Testis (tissue), 3 donors: ENCODE results near the gene MZT2A. TPM values are rescaled to one million over a fixed set of nuclear protein-coding genes. Genes with fewer than 3 reads are reported as not detected.
A peak's percentile ranks its signal among the peaks of the same experiment; 100 is the strongest.
"Not testable (repeated sequence)": the region's sequence is repeated elsewhere in the genome, so short reads cannot be mapped to it uniquely, and the experiment has no call there.

ENCODE experiments used
- DNase-seq: peaks from one replicate; pipeline ENCODE4 v3.0.0-alpha.2; 2019
- H3K27ac ChIP-seq, 2 donors: fragments of 200-600 bp; sonication (generic); one replicate each; pipeline ENCODE4 v1.5.1; 2019
- H3K27me3 ChIP-seq: fragments of 200-600 bp; sonication (generic); one replicate; pipeline ENCODE4 v1.5.1; 2019
- H3K36me3 ChIP-seq: fragments of 200-600 bp; sonication (generic); one replicate; pipeline ENCODE4 v1.5.1; 2017; ENCODE audit warnings: low read depth; ENCODE audit errors: missing control alignments
- H3K4me1 ChIP-seq: fragments of 200-600 bp; sonication (generic); one replicate; pipeline ENCODE4 v1.5.1; 2019
- H3K4me3 ChIP-seq, 2 donors: fragments of 200-600 bp; sonication (generic); one replicate each; pipeline ENCODE4 v1.5.1; 2017 to 2019
- H3K9me3 ChIP-seq: fragments of 200-600 bp; sonication (generic); one replicate; pipeline ENCODE4 v1.5.1; 2017
- POLR2A ChIP-seq: fragments of 450-650 bp; IDR thresholded peaks from one replicate; pipeline ENCODE4 v1.6.1; 2017; ENCODE audit warnings: antibody characterized with exemption, mild to moderate bottlenecking, moderate library complexity
- WGBS, 2 donors: methylation state at CpG; one replicate each; pipeline ENCODE4 v1.1.5; 2018; 5-methylcytosine and 5-hydroxymethylcytosine counted together
- intact Hi-C: fragments of 100-400 bp; cut with DNase I; formaldehyde crosslinking; loops from one replicate; pipeline ENCODE4 v1.15.1; 2023; ENCODE audit warnings: low total_unique reads
- polyA plus RNA-seq: library from polyadenylated mRNA; stranded (reverse); fragments of 350-450 nt; fragmentation: Illumina TruSeq; extraction: RNeasy Lipid Tissue Mini Kit (QIAGEN cat#74804); gene quantifications from one replicate; pipeline ENCODE4 v1.2.3, GENCODE V29; 2014; ENCODE audit warnings: low read depth, low replicate concordance; ENCODE audit not compliant: insufficient read depth
- total RNA-seq, 2 donors: library from RNA; depleted of rRNA; stranded (reverse); fragments of >200 nt; gene quantifications; one replicate each; pipeline ENCODE4 v1.2.3, GENCODE V29; 2016
- TF ChIP-seq, protein P1 (sequence below), 3 experiments: fragments of 450-650 bp in 2 of 3; fragments of 200-600 bp in 1 of 3; sonication (generic) in 1 of 3; IDR thresholded peaks; one replicate each; pipeline ENCODE4 v1.5.1; 2016 to 2019; ENCODE audit warnings: antibody characterized with exemption in 3 of 3, mild to moderate bottlenecking in 2 of 3, moderate library complexity in 1 of 3

MZT2A gene
- total and polyA plus RNA-seq, 3 donors from 2014 or later: 67.3 to 113 (median 86.8) TPM

DNA sequence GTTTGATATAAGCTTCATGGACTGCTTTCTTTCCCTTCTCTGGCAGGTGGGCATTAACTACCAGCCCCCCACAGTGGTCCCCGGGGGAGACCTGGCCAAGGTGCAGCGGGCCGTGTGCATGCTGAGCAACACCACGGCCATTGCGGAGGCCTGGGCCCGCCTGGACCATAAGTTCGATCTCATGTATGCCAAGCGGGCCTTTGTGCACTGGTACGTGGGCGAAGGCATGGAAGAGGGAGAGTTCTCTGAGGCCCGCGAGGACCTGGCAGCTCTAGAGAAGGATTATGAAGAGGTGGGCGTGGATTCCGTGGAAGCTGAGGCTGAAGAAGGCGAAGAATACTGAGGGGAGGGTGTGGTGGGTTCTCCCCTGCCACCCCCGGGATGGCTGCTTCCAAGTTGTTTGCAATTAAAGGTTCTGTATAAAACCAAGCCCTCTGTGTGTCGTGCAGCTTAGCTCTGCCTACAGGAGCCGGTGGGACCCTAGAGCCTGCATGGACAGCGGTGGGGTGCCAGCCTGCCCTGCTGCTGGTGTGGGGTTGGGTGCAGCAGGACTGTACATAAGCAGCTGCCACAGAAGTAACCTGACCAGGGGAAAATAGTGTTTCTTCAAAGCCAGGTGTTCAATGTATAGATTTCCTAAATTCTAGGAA, 9.6 kb downstream of the MZT2A start:
- H3K4me3 ChIP-seq, H3K27ac ChIP-seq, H3K9me3 ChIP-seq, intact Hi-C loops, DNase-seq, H3K4me1 ChIP-seq, H3K36me3 ChIP-seq, H3K27me3 ChIP-seq: not testable (repeated sequence)
- WGBS, 2 donors: 97 to 99% methylated on average over 19 of the region's 19 CpGs

DNA sequence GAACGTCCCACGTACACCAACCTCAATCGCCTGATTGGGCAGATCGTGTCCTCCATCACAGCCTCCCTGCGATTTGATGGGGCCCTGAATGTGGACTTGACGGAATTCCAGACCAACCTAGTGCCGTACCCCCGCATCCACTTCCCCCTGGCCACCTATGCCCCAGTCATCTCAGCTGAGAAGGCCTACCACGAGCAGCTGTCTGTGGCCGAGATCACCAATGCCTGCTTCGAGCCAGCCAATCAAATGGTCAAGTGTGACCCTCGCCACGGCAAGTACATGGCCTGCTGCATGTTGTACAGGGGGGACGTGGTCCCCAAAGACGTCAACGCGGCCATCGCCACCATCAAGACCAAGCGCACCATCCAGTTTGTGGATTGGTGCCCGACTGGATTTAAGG, 11.8 kb downstream of the MZT2A start:
- H3K9me3 ChIP-seq, DNase-seq, intact Hi-C loops, H3K4me1 ChIP-seq, H3K27me3 ChIP-seq, H3K27ac ChIP-seq, H3K4me3 ChIP-seq, H3K36me3 ChIP-seq: not testable (repeated sequence)
- 93 to 99% methylated on average over 3 to 20 of the region's 20 CpGs for WGBS, 2 donors

DNA sequence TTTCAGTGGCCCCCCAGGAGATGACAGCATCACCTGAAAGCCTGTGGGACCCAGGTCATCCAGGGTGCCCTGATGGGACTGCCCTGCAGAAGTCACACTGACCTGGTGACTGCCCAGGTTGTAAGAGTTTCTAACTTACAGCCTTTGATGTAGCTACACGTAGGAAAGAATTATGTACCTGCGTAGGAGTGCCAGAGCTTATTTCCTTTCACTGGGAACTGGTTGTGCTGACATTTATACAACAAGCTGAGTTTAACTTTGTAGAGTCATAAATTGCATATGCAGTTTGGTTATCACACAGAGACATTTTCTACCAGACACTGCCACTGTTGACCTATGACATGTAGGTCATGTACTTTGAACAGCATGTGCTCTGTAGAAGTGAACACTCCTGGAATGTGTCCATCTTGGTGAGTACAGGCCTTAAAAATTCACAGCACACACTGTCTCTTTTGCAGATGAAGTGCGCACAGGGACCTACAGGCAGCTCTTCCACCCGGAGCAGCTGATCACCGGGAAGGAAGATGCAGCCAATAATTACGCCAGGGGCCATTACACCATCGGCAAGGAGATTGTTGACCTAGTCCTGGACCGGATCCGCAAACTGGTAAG, 13.2 kb downstream of the MZT2A start:
- H3K4me1 ChIP-seq, intact Hi-C loops, H3K4me3 ChIP-seq, H3K27me3 ChIP-seq, H3K9me3 ChIP-seq, H3K36me3 ChIP-seq: not testable (repeated sequence)
- peak overlapping the region in 1 of 2 donors; percentile 53 for H3K27ac ChIP-seq
- peak; percentile 49 for DNase-seq
- 29 to 48% methylated on average over 7 to 9 of the region's 9 CpGs for WGBS, 2 donors

DNA sequence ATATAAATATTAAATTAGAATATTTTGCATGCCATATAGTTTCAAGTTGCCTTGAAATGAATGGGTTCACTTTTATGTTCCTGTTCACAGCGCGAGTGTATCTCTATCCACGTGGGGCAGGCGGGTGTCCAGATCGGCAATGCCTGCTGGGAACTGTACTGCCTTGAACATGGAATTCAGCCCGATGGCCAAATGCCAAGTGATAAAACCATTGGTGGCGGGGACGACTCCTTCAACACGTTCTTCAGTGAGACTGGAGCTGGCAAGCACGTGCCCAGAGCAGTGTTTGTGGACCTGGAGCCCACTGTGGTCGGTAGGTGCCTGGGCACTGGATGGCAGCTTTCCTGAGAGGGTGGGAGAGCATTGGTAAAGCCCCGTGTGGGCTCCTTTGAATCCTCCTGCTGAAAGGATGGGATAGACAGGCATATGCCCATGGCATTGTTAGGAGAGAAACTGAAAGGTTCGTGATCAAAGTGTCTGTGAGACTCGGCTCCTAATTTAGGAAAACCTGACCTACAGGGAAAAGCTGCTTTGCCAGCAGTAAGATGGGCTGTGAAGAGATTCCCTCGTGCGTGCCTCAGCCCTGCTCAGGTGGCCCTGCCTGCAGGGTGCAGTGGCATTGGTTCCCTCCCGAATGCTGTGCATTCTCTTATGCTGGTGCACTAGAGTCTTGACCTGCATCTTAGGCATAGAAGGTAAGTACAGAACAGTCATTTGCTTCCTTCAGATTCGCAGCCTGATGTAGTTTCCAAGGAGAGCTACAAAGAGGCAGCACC, 13.9 kb downstream of the MZT2A start:
- H3K9me3 ChIP-seq, H3K27me3 ChIP-seq, H3K4me1 ChIP-seq, H3K4me3 ChIP-seq, intact Hi-C loops, H3K27ac ChIP-seq, H3K36me3 ChIP-seq: not testable (repeated sequence)
- peak; percentile 85 for DNase-seq
- 42 to 47% methylated on average over 10 to 12 of the region's 18 CpGs for WGBS, 2 donors

DNA sequence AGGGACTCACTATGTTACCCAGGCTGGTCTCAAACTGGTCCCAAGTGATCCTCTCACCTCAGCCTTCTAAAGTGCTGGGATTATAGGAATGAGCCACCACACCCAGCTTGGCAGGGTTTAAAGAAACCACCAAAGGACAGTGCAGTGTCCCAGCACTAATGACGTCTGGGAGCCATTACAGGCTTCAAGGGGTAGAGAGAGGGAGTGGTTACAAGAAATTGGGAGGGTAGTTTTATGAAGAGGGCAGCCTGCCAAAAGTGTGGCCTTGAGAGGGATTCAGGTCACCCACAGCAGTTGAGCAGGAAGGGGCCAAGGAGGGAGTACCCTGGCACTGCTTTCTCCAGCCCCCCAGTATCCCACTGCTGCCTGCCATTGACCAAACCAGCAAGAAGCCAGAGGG, 15.0 kb downstream of the MZT2A start:
- H3K9me3 ChIP-seq, H3K4me1 ChIP-seq, H3K27me3 ChIP-seq, DNase-seq, H3K36me3 ChIP-seq, H3K4me3 ChIP-seq, intact Hi-C loops, H3K27ac ChIP-seq: not testable (repeated sequence)
- WGBS, 2 donors: 27 to 56% methylated on average over 1 of the region's 1 CpG

DNA sequence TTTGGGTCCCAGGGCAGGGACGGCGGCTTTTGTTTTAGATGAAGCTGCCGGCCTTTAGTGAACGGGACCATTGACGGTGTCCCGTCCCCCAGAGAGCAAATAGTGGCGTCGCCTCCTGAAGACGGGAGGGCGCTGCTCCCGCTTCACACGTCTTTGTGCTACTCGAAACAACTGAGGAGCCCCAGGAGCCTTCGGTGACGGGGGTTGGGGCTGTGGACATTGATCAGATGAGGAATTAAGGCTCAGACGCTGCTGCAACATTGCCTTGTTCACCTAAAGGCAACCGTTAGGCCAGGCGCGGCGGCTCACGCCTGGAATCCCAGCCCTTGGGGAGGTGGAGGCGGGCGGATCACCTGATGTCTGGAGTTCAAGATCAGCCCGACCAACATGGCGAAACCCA, 15.8 kb downstream of the MZT2A start:
- WGBS, 2 donors: 78 to 82% methylated on average over 19 to 21 of the region's 25 CpGs
- DNase-seq, H3K9me3 ChIP-seq, H3K4me1 ChIP-seq, H3K36me3 ChIP-seq, intact Hi-C loops, H3K27me3 ChIP-seq: not testable (repeated sequence)
- H3K27ac ChIP-seq: peak overlapping the region in 1 of 2 donors; percentile 53
- H3K4me3 ChIP-seq: peak overlapping the region; percentile 32 to 36

DNA sequence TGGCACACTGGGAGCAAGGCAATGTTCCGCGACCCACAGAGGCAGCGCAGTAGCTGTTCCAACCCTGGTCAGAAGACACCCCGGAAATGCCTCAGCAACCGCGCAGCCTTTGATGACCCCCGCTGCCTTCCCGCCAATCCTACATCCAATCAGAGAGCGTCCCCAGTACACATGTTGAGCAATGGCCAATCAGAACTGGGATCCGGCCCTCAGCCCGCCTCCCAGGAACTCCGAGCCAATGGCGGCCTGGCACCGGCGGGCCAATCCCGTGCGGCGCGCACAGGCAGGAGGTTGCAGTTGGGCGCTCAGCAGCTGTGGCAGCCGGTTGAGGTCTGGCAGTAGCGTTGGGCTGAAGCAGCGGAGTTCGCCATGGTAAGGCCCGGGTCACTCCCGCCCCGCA, 16.4 kb downstream of the MZT2A start, which contains the start of gene TUBA3D:
TSS of gene TUBA3D (plus strand) at position 289 of the 400 bp plus-strand sequence. CDS start at position 370, 81 bp downstream.
- DNase-seq: peak; percentile 87
- H3K27ac ChIP-seq: peak within 1 kb of the TSS in 1 of 2 donors; percentile 53
- no peaks in the 10 kb centered on the region for H3K27me3 ChIP-seq
- 63 to 72% methylated on average over 8 to 27 of the region's 27 CpGs for WGBS, 2 donors
- TF ChIP-seq POLR2A: no peak
- TF ChIP-seq, protein P1, sequence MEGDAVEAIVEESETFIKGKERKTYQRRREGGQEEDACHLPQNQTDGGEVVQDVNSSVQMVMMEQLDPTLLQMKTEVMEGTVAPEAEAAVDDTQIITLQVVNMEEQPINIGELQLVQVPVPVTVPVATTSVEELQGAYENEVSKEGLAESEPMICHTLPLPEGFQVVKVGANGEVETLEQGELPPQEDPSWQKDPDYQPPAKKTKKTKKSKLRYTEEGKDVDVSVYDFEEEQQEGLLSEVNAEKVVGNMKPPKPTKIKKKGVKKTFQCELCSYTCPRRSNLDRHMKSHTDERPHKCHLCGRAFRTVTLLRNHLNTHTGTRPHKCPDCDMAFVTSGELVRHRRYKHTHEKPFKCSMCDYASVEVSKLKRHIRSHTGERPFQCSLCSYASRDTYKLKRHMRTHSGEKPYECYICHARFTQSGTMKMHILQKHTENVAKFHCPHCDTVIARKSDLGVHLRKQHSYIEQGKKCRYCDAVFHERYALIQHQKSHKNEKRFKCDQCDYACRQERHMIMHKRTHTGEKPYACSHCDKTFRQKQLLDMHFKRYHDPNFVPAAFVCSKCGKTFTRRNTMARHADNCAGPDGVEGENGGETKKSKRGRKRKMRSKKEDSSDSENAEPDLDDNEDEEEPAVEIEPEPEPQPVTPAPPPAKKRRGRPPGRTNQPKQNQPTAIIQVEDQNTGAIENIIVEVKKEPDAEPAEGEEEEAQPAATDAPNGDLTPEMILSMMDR (IDR thresholded peaks at IDR 0.05): no peak
- H3K4me1 ChIP-seq: peaks cover 5% of the 10 kb centered on the region
- H3K9me3 ChIP-seq: no peaks in the 10 kb centered on the region
- H3K4me3 ChIP-seq: peak within 1 kb of the TSS; percentile 32 to 36
- no peaks in the 10 kb centered on the region for H3K36me3 ChIP-seq
- intact Hi-C loops: no loop called here

DNA sequence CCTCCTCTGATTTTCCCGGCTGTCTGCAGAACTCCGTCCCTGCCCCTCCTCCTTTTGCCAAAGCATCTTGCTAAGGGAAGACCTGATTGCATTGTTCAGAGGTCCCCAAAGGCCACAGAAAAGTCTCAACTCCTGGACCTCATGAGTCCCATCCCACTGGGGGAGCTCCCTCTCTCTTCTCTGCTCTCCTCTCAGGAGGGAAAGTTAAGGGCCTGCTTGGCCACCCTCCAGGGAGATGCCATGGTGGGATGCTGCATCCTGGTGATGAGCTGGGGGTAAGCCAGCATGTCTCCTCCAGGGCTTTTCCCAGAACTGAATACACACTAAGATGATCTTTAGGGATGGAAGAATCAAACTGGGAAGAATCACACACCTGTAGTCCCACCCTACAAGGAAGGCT, 18.9 kb downstream of the MZT2A start:
- DNase-seq, H3K36me3 ChIP-seq, H3K4me1 ChIP-seq, H3K9me3 ChIP-seq, H3K27me3 ChIP-seq, intact Hi-C loops, H3K4me3 ChIP-seq: not testable (repeated sequence)
- 92 to 94% methylated on average over 2 of the region's 2 CpGs for WGBS, 2 donors
- H3K27ac ChIP-seq: peak overlapping the region in 1 of 2 donors; percentile 19

DNA sequence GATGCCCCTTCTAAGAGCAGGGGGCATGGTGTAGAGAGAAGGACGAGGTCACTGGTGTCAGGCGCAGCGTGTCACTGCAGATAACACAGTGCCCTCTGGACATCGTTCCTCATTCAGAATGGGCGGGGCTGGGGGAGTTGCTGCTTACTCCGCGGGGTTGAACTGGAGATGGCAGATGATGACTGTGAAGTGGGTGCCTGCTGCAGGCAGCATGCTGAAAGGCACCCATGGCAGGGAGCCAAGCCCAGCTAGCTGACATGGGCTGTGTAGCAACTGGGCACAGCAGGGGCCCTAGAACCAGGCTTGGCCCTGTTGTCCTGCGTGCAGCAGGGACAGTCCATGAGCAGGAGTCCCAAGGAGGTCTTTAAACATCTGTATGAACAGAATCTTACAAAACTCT, 20.6 kb downstream of the MZT2A start:
- H3K9me3 ChIP-seq, H3K4me1 ChIP-seq, H3K27ac ChIP-seq, H3K27me3 ChIP-seq, H3K4me3 ChIP-seq, intact Hi-C loops, H3K36me3 ChIP-seq: not testable (repeated sequence)
- peak; percentile 53 for DNase-seq
- WGBS, 2 donors: 67 to 69% methylated on average over 3 to 4 of the region's 8 CpGs

DNA sequence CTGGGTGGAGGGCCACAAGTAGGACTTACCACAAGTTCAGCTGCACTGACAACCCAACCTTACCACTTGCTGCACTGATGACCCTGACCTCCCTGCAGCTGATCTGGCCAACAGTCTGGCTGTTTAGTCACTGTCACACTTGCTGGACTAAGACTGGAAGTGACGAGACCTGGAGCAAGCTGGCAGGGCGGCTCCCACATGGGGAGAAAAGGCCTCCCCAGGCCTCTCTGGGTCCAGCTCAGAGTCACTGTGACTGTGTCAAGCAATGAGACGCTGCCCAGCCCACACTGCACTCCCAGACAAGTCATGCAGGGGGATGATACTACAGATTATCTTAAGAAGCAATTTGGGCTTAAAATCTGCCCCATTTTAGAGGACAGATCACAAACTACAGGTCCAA, 21.3 kb downstream of the MZT2A start:
- 71% methylated on average over 1 of the region's 3 CpGs; no CpG with 5 or more reads in 1 of the 2 donors for WGBS, 2 donors
- intact Hi-C loops, H3K36me3 ChIP-seq, H3K4me3 ChIP-seq, H3K4me1 ChIP-seq, H3K27ac ChIP-seq, H3K9me3 ChIP-seq, DNase-seq, H3K27me3 ChIP-seq: not testable (repeated sequence)

DNA sequence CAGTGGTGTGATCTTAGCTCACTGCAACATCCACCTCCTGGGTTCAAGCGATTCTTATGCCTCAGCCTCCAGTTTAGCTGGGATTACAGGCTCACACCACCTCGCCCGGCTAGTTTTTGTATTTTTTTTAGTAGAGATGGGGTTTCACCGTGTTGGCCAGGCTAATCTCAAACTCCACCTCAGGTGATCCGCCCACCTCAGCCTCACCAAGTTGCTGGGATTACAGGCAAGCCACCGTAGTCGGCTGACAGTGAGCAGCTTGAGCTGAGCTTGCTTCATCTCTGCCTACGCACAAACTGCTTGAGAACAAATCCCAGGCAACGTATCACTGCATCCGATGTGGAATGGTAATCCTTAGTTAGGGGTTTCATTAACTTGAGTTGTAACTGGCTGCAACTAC, 24.5 kb downstream of the MZT2A start:
- WGBS, 2 donors: 77 to 81% methylated on average over 10 of the region's 10 CpGs
- H3K27ac ChIP-seq: peak overlapping the region in 1 of 2 donors; percentile 48
- intact Hi-C loops, H3K4me1 ChIP-seq, H3K27me3 ChIP-seq, H3K4me3 ChIP-seq, H3K9me3 ChIP-seq, H3K36me3 ChIP-seq, DNase-seq: not testable (repeated sequence)
